HG02759 (cell line): ENCODE results near the gene ADM5.
"Not testable (repeated sequence)": the region's sequence is repeated elsewhere in the genome, so short reads cannot be mapped to it uniquely, and the experiment has no call there.

ENCODE experiments used
- ATAC-seq: cut with Tn5 transposase; IDR thresholded peaks from one replicate; pipeline ENCODE4 v1.9.1; 2021; ENCODE audit warnings: mild to moderate bottlenecking, moderate library complexity; ENCODE audit not compliant: unreplicated experiment

Gene ADM5

DNA sequence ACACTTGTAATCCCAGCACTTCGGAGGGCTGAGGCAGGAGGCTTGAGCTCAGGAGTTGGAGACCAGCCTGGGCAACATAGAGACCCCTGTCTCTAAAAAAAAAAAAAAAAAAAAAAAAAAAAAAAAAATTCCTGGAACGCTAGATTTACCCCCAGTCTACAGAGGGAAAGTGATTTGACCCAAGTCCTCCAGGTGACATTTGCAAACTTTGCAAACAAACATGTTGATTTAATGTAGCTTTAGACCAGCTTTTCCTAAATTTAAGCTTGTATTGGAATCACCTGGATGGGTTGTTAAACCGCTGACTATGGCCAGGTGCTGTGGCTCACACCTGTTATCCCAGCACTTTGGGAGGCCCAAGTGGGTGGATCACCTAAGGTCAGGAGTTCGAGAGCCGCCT is 10.0 kb downstream of the ADM5 start:
- no peak for ATAC-seq

DNA sequence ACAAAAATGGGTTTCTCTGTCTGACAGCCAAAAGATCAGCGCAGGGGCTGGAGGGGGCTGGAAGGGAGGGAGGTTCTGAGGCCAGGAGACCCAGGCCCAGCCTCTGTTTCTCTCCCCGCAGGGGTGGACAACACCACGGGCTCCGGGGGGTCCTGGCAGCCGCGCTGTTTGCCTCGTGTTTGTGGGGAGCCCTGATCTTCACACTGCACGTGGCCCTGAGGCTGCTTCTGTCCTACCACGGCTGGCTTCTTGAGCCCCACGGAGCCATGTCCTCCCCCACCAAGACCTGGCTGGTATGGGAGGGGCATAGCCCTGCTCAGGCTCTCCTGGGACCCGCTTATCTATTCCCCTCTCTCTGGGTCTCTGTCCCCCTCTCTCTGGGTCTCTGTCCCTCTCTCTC is 11.2 kb downstream of the ADM5 start:
- ATAC-seq, result no peak

DNA sequence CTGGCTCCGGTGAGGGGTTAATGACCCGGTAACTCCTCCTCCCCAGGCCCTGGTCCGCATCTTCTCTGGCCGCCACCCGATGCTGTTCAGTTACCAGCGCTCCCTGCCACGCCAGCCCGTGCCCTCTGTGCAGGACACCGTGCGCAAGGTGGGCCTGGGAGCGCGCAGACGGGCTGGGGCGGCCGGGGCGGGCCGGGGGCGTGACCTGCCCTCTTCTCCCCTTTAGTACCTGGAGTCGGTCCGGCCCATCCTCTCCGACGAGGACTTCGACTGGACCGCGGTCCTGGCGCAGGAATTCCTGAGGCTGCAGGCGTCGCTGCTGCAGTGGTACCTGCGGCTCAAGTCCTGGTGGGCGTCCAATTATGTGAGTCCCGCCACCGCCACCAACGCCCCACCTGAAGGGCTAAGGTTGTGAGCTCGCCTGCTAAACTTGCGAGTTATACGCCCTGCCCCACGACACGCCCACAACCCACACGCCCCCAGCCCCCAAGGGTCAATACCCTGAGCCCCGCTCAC is 11.9 kb downstream of the ADM5 start:
- no peak for ATAC-seq

DNA sequence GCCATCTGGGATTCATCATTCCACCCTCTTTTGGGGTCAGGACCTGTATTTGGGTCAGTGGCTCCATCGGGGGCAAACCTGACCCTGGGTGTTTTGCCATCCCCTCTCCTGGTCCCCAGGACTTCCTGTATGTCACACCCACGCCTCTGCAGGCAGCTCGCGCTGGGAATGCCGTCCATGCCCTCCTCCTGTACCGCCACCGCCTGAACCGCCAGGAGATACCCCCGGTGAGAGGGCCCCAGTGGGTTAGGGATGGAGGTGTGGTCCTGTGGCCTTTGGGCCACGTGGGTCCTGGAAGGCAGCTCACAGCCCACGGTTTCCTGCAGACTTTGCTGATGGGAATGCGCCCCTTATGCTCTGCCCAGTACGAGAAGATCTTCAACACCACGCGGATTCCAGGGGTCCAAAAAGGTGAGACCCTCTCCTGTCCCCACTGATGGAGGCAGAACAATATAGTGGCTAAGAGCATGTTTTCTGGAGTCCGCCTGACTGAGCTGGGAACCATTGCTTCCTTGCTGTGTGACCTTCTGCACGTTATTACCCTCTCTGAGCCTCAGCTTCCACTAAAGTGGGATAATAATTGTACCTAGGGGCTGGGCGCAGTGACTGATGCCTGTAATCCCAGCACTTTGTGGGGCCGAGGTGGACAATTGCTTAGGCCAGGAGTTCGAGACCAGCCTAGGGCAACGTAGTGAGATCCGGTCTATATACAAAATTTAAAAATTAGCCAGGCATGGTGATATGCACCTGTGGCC is 15.7 kb downstream of the ADM5 start:
- ATAC-seq, result no peak

DNA sequence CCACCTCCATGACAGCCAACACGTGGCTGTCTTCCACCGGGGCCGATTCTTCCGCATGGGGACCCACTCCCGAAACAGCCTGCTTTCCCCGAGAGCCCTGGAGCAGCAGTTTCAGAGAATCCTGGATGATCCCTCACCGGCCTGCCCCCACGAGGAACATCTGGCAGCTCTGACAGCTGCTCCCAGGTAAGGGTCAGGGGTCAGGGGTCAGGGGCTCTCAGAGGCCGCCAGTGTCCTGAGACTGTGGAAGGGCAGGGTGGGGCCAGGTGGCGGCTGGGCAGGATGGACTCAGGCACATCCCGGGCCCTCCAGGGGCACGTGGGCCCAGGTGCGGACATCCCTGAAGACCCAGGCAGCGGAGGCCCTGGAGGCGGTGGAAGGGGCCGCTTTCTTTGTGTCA is 16.5 kb downstream of the ADM5 start:
- ATAC-seq, result no peak

DNA sequence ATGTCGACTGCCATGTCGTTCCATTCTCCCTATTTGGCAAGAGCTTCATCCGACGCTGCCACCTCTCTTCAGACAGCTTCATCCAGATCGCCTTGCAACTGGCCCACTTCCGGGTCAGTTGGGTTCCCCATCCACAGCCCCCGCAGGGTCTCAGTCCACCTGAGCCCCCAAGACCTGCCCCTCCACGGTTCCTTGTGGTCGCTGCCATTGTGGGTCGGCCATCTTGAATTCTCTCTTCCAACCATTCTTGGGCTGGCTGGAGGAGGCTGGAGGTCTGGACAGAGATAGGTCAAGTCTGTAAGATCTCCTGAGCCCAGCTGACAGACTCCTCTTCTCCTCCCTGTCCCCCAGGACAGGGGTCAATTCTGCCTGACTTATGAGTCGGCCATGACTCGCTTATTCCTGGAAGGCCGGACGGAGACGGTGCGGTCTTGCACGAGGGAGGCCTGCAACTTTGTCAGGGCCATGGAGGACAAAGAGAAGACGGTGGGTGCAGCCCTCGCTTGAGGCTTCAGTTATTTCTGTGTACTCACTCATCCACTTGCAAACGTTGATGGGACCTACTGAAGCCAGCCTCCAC is 21.1 kb downstream of the ADM5 start:
- ATAC-seq, result no peak

DNA sequence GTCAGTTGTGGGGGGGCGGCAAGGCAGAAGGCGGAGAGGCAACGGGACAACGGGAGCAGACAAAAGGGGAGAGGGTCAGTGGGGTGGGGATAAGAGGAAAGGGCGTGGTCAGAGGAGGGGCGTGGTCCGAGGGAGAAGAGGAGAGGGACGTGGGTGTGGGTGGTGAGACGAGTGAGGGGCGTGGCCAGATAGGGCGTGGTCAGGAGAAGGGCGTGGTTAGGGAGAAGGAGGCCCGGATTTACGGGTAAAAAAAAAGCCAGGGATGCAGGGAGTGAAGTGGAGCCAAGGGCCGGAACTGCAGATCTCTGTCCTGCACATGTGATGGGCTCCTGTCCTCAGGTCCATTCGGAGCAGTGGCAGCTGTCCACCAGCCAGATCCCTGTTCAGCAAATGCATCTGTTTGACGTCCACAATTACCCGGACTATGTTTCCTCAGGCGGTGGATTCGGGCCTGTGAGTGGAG is 23.0 kb downstream of the ADM5 start:
- ATAC-seq, result no peak

DNA sequence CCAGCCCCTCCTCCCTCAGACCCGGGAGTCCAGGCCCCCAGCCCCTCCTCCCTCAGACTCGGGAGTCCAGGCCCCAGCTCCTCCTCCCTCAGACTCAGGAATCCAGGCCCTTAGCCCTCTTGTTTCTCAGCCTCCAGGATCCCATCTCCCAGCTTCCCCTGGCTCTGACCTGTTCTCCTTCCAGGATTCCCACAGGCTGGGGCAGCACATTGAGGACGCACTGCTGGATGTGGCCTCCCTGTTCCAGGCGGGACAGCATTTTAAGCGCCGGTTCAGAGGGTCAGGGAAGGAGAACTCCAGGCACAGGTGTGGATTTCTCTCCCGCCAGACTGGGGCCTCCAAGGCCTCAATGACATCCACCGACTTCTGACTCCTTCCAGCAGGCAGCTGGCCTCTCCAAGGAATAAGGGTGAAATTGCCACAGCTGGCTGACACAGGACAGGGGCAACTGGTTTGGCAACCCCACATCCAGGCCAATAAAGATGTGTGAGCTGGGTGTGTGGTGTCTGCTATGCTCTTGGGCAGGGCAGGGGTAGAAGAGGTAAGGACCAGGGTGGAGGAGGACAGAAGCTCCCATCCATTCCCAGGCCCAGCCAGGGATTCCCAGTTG is 23.9 kb downstream of the ADM5 start:
- ATAC-seq, result no peak

DNA sequence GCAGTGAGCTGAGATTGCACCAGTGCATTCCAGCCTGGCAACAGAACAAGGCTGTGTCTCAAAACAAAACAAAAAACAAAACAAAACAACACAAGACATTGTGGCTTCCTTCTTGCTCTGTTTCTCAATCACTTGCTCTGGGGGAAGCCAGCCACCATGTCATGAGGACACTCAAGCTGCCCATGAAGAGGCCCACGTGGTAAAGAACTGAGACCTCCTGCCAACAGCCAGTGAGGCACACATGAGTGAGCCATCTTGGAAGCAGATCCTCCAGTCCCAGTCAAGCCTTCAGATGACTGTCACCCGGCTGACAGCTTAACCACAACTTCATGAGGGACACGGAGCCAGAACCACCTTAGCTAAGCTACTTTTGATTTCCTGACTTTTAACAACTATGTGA is 26.8 kb downstream of the ADM5 start:
- ATAC-seq, result no peak

DNA sequence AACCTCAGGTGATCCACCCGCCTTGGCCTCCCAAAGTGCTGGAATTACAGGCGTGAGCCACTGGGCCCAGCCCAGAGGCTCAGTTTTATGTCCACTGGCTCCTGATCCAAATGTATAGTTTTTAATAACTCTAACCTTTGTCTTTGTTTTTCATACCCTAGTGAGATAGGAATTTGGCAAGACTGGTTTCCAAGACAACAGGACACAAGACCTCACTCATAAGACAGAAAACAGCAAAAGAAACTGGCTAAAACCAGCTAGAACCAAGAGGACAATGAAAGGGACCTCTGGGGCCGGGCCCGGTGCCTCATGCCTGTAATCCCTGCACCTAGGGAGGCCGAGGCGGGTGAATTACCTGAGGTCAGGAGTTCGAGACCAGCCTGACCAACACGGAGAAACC is 29.1 kb downstream of the ADM5 start:
- ATAC-seq, result no peak

DNA sequence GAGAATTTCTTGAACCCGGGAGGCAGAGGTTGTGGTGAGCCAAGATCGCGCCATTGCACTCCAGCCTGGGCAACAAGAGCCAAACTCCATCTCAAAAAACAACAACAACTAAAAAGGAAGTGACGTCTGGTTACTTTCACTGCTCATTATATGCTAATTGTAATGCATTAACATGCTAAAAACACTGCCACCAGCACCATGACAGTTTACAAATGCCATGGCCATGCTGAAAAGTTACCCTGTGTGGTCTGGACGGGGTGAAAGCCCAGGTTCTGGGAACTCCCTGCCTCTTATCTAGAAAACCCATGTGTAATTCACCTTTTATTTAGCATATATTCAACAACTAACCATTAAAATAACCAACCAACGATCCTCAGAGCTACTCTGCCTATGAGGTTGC is 29.6 kb downstream of the ADM5 start:
- ATAC-seq, result no peak

DNA sequence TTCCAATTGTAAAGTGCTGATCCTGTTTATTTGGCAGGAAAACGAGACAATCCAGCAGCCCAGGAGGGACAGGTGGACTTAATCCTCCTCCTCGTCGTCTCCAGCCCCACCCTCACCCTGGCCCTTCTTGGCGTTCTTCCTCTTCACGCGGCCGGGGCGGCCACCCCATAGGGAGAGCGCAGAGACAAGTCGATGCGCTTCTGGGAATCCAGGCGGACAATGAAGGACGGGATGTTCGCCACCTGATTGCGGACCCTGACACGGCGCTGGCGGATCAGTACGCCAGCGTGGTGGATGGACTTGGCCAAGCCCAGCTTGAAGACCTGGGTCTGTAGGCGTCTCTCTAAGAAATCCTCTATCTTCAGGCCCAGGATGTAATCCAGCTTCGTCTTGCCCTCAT is 30.0 kb downstream of the ADM5 start:
- not testable (repeated sequence) for ATAC-seq

DNA sequence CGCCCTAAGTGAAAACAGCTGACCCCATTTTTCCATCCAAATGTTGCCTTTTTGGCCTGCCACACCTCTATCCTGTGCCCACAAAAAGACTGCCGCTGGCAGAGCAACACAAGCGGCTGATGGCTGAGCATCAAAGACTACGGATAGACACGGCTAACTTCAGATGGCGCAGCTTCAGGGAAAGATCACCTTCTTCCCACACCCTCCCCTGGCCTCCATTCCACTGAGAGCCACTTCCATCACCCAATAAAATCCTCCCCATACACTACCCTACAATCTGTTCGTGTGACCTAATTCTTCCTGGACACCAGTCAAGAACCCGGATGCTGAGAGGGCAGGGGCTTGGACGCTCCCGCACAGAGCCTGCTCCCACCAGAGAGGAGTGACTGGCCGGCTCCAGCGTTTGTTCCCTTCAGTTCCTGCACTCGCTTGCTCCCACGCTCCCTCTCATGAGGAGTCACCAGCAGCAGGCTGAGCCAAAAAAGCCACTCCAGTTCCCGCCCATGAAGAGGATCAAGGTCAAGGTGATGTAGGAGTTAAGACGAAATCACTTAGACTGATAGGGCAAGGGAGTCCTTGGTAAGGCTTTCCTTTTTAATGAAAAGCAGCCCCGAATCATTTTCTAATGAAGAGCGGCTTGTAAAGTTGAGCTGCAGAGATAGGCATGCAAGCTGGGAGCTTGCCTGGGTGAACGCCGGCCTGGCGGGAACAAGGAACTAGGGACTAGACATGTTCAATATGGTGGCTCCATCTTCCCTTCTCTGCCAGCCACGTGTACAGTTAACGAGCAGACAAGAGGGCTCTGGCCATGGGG is 38.0 kb downstream of the ADM5 start:
- no peak for ATAC-seq

DNA sequence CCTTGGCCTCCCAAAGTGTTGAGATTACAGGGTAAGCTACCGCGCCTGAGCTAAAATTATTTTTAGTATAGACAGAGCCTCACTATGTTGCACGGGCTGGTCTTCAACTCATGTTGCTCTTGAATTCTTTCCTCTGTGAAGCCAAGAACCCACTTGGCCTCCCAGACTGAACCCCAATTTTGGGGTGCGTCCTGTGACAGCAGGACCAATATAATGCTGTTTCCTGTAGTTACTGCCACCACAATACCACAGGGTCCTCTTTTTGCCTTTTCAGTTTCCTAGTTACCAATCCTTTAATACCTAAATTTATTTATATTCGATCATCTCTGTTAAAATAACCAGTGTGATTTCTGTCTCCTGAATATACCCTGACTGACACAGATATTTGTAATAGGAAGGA is 40.8 kb downstream of the ADM5 start:
- no peak for ATAC-seq

DNA sequence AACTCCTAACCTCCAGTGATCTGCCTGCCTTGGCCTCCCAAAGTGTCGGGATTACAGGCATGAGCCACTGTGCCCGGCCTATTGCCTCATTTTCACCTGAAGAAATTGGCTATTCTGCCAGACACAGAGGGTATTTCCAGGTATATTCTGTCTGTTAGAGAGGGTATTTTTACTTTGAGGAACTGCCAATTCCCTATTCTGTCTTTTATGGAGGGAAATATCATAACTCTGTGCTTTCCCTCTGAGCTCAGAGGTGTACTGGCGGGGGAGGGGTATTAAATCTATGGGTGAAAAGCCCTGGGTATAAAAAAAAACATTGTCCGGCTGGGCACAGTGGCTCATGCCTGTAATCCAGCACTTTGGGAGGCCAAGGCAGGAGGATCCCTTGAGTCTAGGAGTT is 48.9 kb downstream of the ADM5 start:
- no peak for ATAC-seq

DNA sequence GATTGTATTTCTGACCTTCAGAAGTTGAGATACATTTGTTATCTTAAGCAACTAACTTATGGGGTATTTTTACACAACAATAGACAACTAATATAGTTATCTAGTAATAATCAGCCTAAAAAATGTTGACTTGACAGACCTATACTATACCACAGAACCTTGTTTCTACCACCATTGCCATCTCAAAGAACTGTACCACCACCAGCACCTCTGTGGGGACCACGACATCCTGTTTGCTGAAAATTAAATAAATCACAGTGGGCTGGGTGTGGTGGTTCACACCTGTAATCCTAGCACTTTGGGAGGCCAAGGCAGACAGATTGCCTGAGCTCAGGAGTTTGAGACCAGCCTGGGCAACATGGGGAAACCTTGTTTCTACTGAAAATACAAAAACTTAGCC is 49.7 kb downstream of the ADM5 start:
- no peak for ATAC-seq

DNA sequence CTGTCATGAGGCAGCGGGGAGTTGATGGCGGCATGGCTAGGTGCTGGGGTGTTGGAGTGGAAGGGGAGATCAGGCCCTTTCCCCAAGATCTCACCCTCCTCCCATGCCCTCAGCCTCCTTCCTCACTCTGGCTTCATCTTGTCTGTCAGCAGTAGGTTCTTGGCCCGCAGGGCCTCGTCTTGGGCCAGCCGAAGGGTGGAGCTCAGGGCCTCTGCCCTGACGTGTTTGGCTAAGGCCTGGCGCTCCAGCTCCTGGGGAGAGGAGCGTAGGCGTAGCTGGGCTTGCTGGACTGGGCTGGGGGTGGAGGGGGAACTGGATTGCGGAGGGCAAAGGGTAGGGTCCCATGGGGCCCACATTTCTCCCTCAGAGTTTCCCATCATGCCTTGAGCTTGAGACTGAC is 50.5 kb downstream of the ADM5 start:
- ATAC-seq, result no peak
